ENCODE measurements around the gene CAPN12. TPM values are rescaled to one million over a fixed set of nuclear protein-coding genes. Genes with fewer than 3 reads are reported as not detected.

CAPN12 gene
- total RNA-seq, 2 donors from 2014 or later, result 0.74 to 0.90 TPM

DNA sequence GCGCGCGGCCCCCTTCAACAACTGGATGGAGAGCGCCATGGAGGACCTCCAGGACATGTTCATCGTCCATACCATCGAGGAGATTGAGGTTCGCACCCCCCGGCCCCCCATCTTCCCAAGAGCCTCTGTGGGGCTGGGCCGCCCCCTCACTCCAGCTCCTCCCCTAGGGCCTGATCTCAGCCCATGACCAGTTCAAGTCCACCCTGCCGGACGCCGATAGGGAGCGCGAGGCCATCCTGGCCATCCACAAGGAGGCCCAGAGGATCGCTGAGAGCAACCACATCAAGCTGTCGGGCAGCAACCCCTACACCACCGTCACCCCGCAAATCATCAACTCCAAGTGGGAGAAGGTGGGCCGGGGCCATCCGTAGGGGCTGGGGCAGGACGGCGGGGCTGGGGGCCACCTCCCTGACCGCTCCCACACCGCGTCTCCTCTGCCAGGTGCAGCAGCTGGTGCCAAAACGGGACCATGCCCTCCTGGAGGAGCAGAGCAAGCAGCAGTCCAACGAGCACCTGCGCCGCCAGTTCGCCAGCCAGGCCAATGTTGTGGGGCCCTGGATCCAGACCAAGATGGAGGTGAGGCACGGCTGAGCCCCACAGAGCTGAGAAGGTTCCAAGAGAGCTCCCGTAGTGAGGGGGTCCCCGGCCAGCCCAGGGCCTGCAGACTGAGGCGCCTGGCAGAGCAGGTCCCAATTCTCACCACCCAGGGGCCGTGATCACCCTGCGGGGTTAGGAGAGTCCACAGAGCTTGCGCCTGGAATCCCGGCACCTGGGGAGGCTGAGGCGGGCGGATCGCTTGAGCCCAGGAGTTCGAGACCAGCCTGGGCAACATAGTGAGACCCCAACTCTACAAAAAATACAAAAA, 20.1 kb downstream of the CAPN12 start:
- Histone ChIP-seq H3K36me3 (peaks cover 97% of the 10 kb centered on the region), H3K27ac (peak overlapping the region; percentile 26 to 93), H3K9me3 (no peaks in the 10 kb centered on the region), H3K4me1 (peaks cover 0 to 77% of the 10 kb centered on the region in 2 donors), H3K27me3 (no peaks in the 10 kb centered on the region), H3K4me3 (no peak overlapping the region)
- DNase-seq (ENCODE audit: low spot score), result no peak
- TF ChIP-seq, protein P1, sequence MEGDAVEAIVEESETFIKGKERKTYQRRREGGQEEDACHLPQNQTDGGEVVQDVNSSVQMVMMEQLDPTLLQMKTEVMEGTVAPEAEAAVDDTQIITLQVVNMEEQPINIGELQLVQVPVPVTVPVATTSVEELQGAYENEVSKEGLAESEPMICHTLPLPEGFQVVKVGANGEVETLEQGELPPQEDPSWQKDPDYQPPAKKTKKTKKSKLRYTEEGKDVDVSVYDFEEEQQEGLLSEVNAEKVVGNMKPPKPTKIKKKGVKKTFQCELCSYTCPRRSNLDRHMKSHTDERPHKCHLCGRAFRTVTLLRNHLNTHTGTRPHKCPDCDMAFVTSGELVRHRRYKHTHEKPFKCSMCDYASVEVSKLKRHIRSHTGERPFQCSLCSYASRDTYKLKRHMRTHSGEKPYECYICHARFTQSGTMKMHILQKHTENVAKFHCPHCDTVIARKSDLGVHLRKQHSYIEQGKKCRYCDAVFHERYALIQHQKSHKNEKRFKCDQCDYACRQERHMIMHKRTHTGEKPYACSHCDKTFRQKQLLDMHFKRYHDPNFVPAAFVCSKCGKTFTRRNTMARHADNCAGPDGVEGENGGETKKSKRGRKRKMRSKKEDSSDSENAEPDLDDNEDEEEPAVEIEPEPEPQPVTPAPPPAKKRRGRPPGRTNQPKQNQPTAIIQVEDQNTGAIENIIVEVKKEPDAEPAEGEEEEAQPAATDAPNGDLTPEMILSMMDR (IDR thresholded peaks at IDR 0.05), result no peak

DNA sequence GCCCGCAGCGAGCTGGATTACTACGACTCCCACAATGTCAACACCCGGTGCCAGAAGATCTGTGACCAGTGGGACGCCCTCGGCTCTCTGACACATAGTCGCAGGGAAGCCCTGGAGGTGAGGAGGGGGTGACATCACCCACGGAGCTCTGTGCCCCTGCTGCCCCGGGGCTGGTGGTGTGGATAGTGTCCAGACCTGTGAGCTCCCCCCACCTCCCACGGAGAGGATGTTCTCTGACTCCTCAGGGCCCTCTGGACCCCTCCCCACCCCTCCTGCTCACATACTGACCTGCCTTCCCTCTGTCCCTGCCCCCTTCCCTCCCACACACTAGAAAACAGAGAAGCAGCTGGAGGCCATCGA, 20.7 kb downstream of the CAPN12 start:
- H3K4me1 ChIP-seq, result peaks cover 0 to 77% of the 10 kb centered on the region in 2 donors
- H3K27ac ChIP-seq, result peak overlapping the region; percentile 82 to 93
- TF ChIP-seq, protein P1 (IDR thresholded peaks at IDR 0.05), result no peak
- no peaks in the 10 kb centered on the region for H3K9me3 ChIP-seq
- peaks cover 97% of the 10 kb centered on the region for H3K36me3 ChIP-seq
- no peak overlapping the region for H3K4me3 ChIP-seq
- DNase-seq (ENCODE audit: low spot score), result no peak
- no peaks in the 10 kb centered on the region for H3K27me3 ChIP-seq

DNA sequence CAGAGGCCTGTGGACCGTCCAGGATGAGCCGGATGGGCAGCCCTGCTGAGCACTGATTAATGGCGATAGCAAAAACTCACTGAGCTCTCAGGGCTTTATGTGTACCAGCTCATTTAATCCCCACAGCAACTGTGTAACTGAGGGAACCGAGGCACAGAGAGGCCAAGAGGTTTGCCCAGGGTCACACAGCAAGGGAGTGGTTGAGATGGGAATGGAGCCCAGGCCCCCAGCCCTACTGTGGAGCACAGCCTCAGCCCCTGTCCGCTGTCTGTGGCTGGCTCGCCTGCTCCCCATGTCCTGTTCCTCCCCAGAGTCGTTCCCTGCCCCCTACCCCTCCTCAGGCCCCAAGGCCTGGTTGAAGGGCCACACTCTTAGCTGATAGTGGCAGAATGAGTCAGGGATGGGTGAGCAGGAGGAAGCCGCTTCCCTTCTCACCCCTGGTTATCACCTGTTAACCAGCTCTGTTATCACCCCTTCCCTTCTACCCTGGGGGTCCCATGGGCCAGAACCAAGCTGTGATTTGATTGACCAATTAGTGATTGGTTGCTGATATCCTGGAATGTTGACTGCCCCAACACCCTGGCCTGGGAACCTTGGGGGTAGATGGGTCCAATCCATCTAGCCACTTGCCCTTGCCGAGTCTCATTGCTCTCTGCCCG, 21.2 kb downstream of the CAPN12 start:
- DNase-seq (ENCODE audit: low spot score), result no peak
- Histone ChIP-seq H3K27me3 (no peaks in the 10 kb centered on the region), H3K4me1 (peaks cover 0 to 77% of the 10 kb centered on the region in 2 donors), H3K4me3 (no peak overlapping the region), H3K36me3 (peaks cover 99% of the 10 kb centered on the region), H3K27ac (peak overlapping the region; percentile 82 to 93), H3K9me3 (no peaks in the 10 kb centered on the region)
- TF ChIP-seq, protein P1 (IDR thresholded peaks at IDR 0.05), result no peak

DNA sequence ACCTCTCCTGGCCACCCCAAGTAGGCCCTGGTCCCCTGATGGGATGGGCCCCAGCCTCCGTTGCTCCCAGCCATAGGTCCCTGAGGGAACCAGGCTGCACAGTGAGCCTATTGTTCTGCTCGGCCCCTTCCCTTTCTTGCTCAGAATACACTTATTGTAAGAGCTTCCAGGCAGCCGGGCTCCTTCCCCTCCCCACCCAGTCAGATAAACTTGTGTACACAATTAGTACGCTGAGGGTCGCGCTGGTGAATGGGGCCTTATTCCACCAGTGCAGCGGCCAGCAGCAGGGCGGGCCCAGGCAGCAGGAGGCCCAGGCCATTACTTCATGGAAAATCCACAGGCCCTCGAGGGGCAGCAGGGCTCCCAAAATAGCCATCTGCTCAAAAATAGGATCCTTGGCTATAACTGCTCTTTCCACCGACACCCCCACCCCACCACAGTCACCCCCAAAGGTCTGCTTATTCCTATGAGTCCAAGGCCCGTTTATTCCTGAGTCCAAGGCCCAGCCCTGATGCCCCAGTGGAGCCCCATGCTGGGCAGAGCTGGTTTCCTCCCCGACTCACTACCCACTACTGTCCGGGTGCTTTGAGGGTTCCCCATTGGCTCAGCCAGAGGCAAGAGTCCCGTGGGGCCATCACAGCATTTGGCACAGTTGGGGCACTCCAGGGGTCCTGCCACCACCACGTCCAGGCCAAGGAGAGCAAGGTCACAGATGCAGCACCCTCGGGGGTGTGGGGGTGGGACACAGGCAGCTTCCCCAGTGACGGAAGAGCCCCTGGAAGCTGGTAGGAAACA, 22.1 kb downstream of the CAPN12 start:
- no peaks in the 10 kb centered on the region for H3K27me3 ChIP-seq
- H3K27ac ChIP-seq, result peak overlapping the region; percentile 82 to 93
- no peak overlapping the region for H3K4me3 ChIP-seq
- H3K4me1 ChIP-seq, result peaks cover 0 to 76% of the 10 kb centered on the region in 2 donors
- H3K36me3 ChIP-seq, result peaks cover 99% of the 10 kb centered on the region
- peak; percentile 80 for DNase-seq (ENCODE audit: low spot score)
- H3K9me3 ChIP-seq, result no peaks in the 10 kb centered on the region
- TF ChIP-seq, protein P1 (IDR thresholded peaks at IDR 0.05), result no peak

DNA sequence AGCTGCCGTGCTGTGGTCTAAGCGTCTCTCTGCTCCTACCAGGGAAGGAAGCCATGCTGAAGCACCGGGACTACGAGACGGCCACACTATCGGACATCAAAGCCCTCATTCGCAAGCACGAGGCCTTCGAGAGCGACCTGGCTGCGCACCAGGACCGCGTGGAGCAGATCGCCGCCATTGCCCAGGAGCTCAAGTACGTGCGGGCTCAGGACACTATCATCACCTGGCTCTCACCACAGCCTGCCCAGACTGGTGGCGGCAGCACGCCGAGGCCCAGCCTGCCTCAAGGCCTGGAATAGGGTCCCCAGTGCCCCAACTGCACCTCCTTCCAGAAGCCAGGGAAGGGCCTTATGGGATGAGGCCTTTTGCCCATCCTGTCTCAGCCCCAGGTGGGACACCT, 22.8 kb downstream of the CAPN12 start:
- H3K27me3 ChIP-seq, result no peaks in the 10 kb centered on the region
- TF ChIP-seq, protein P1 (IDR thresholded peaks at IDR 0.05), result no peak
- no peaks in the 10 kb centered on the region for H3K9me3 ChIP-seq
- H3K36me3 ChIP-seq, result peaks cover 99% of the 10 kb centered on the region
- peak overlapping the region; percentile 82 to 93 for H3K27ac ChIP-seq
- H3K4me1 ChIP-seq, result peaks cover 0 to 76% of the 10 kb centered on the region in 2 donors
- no peak for DNase-seq (ENCODE audit: low spot score)
- H3K4me3 ChIP-seq, result no peak overlapping the region

Measured in right atrium auricular region (tissue), 2 donors.